GM23338 (cell line): ENCODE measurements around the gene SULF2. TPM values are rescaled to one million over a fixed set of nuclear protein-coding genes. Genes with fewer than 3 reads are reported as not detected.

Experiments used
- ATAC-seq: fragments of 200-7000 bp; cut with Tn5 transposase; 3 replicates; pipeline ENCODE4 v1.9.1; 2020
- DNase-seq: peaks from one replicate; pipeline ENCODE4 v3.0.0-alpha.2; 2015; ENCODE audit warnings: low spot score
- H2AFZ ChIP-seq: fragments of 200-600 bp; sonication (generic); 2 replicates; pipeline ENCODE4 v1.8.0; 2016; ENCODE audit warnings: antibody characterized with exemption, mild to moderate bottlenecking, moderate library complexity
- H3F3A ChIP-seq: fragments of 200-600 bp; sonication (generic); replicated peaks from 2 replicates; pipeline ENCODE4 v1.8.0; 2017; ENCODE audit warnings: antibody characterized with exemption, mixed run types, low read depth
- H3K27ac ChIP-seq: fragments of 200-600 bp; sonication (generic); 2 replicates; pipeline ENCODE4 v1.6.1; 2016; ENCODE audit warnings: low read depth
- H3K27me3 ChIP-seq: fragments of 200-600 bp; sonication (generic); 2 replicates; pipeline ENCODE4 v1.8.0; 2016; ENCODE audit warnings: mild to moderate bottlenecking, mixed run types, moderate library complexity; ENCODE audit not compliant: insufficient read depth
- H3K36me3 ChIP-seq: fragments of 200-600 bp; sonication (generic); 2 replicates; pipeline ENCODE4 v1.8.0; 2016; ENCODE audit warnings: mild to moderate bottlenecking; ENCODE audit not compliant: insufficient read depth
- H3K4me1 ChIP-seq: fragments of 200-600 bp; sonication (generic); 2 replicates; pipeline ENCODE4 v1.8.0; 2016; ENCODE audit warnings: mild to moderate bottlenecking, moderate library complexity; ENCODE audit not compliant: insufficient read depth
- H3K4me2 ChIP-seq: fragments of 200-600 bp; sonication (generic); 2 replicates; pipeline ENCODE4 v1.7.1; 2017; ENCODE audit warnings: mixed run types
- H3K4me3 ChIP-seq: fragments of 200-600 bp; sonication (generic); 2 replicates; pipeline ENCODE4 v1.6.1; 2016; ENCODE audit warnings: mixed run types
- H3K79me2 ChIP-seq: fragments of 200-600 bp; sonication (generic); replicated peaks from 2 replicates; pipeline ENCODE4 v1.8.0; 2017; ENCODE audit warnings: mild to moderate bottlenecking; ENCODE audit not compliant: insufficient read depth
- H3K9me2 ChIP-seq: fragments of 200-600 bp; sonication (generic); 2 replicates; pipeline ENCODE4 v1.8.0; 2017; ENCODE audit not compliant: insufficient read depth
- H4K20me1 ChIP-seq: fragments of 200-600 bp; sonication (generic); replicated peaks from 2 replicates; pipeline ENCODE4 v1.8.0; 2017; ENCODE audit warnings: mild to moderate bottlenecking; ENCODE audit not compliant: insufficient read depth
- H3K27ac Mint-ChIP-seq: 2 replicates; pipeline ENCODE4 v1.8.0; 2020; ENCODE audit warnings: inconsistent platforms, mild to moderate bottlenecking, moderate library complexity, mixed read lengths
- H3K27me3 Mint-ChIP-seq: 3 replicates; pipeline ENCODE4 v1.8.0; 2022; ENCODE audit warnings: low read depth, mild to moderate bottlenecking, moderate library complexity, mixed read lengths, inconsistent platforms; ENCODE audit not compliant: insufficient read depth, poor library complexity
- H3K36me3 Mint-ChIP-seq: 3 replicates; pipeline ENCODE4 v1.8.0; 2021; ENCODE audit warnings: low read depth, mild to moderate bottlenecking, inconsistent platforms, moderate library complexity, mixed read lengths
- H3K4me1 Mint-ChIP-seq: 3 replicates; pipeline ENCODE4 v1.8.0; 2020; ENCODE audit warnings: mild to moderate bottlenecking, inconsistent platforms, mixed read lengths
- H3K4me3 Mint-ChIP-seq: 3 replicates; pipeline ENCODE4 v1.8.0; 2021; ENCODE audit warnings: moderate library complexity, mild to moderate bottlenecking, inconsistent platforms, mixed read lengths
- H3K9me3 Mint-ChIP-seq: 3 replicates; pipeline ENCODE4 v1.8.0; 2020; ENCODE audit warnings: moderate library complexity, mild to moderate bottlenecking, inconsistent platforms, mixed read lengths
- CREB1 ChIP-seq: fragments of 250-450 bp; sonication (Bioruptor Pico); IDR thresholded peaks from 2 replicates; pipeline ENCODE4 v1.5.0; 2020; ENCODE audit warnings: low read depth, mild to moderate bottlenecking, moderate library complexity
- ETS1 ChIP-seq: IDR thresholded peaks from 2 replicates; pipeline ENCODE4 v1.6.1; 2016; ENCODE audit warnings: antibody characterized with exemption
- EZH2 ChIP-seq: fragments of 200-600 bp; sonication (generic); IDR thresholded peaks from one replicate; pipeline ENCODE4 v1.8.0; 2017; ENCODE audit warnings: antibody characterized with exemption, mild to moderate bottlenecking, low read depth; ENCODE audit not compliant: unreplicated experiment
- EZH2phosphoT487 ChIP-seq: fragments of 200-600 bp; sonication (generic); IDR thresholded peaks from one replicate; pipeline ENCODE4 v1.8.1; 2018; ENCODE audit warnings: antibody characterized with exemption; ENCODE audit not compliant: unreplicated experiment
- JUNB ChIP-seq: IDR thresholded peaks from one replicate; pipeline ENCODE4 v1.6.1; 2016; ENCODE audit warnings: antibody characterized with exemption; ENCODE audit not compliant: unreplicated experiment
- NANOG ChIP-seq: IDR thresholded peaks from 2 replicates; pipeline ENCODE4 v1.6.1; 2016; ENCODE audit warnings: antibody characterized with exemption, borderline replicate concordance
- polyA plus RNA-seq: library from polyadenylated mRNA; unstranded; fragments of >200 nt; fragmentation: Nextera tagmentation; extraction: Ambion mirVana; gene quantifications from 2 replicates; pipeline ENCODE4 v1.2.1, GENCODE V29; 2016
- total RNA-seq: library from RNA; depleted of rRNA; stranded (reverse); fragments of >200 nt; shearing (Covaris generic); gene quantifications from 2 replicates; pipeline ENCODE4 v1.2.3, GENCODE V29; 2014

The SULF2 gene
- total and polyA plus RNA-seq, 2 experiments from 2014 or later, result 9.5 to 20.7 TPM

- DNase-seq, result no peak
- Histone ChIP-seq H3K79me2 (no peaks in the 10 kb centered on the region), H3K4me3 (no peak overlapping the region), H3K36me3 (no peaks in the 10 kb centered on the region), H3K9me2 (0 out of 2 replicates have a peak, but pooled peaks cover 5% of the 10 kb centered on the region), H3K27ac (no peak overlapping the region), H4K20me1 (no peaks in the 10 kb centered on the region), H3K4me2 (no peak overlapping the region), H3K27me3 (no peaks in the 10 kb centered on the region), H3F3A (no peaks in the 10 kb centered on the region), H3K4me1 (no peaks in the 10 kb centered on the region), H2AFZ (no peak overlapping the region)
- Mint-ChIP-seq H3K9me3 (no peaks in the 10 kb centered on the region; the same call in 2 of the 3 replicates), H3K36me3 (no peaks in the 10 kb centered on the region), H3K27ac (no peak overlapping the region), H3K4me1 (peaks cover 11% of the 10 kb centered on the region), H3K4me3 (no peak overlapping the region), H3K27me3 (peaks cover 3% of the 10 kb centered on the region)
- no peak for TF ChIP-seq CREB1 (CRISPR knock-in tag)
- no peak for TF ChIP-seq JUNB
- no peak for TF ChIP-seq EZH2
- no peak for TF ChIP-seq ETS1
- no peak for ATAC-seq
These were observed 103.1 kb downstream of the SULF2 start for GRCh38 chr20:47682028-47682783.

- no peaks in the 10 kb centered on the region for H3K36me3 ChIP-seq
- no peak for ATAC-seq
- H3K79me2 ChIP-seq, result no peaks in the 10 kb centered on the region
- H3K27ac ChIP-seq, result no peak overlapping the region
- H3K9me2 ChIP-seq, result 0 out of 2 replicates have a peak, but pooled peaks cover 5% of the 10 kb centered on the region
- Mint-ChIP-seq H3K36me3 (no peaks in the 10 kb centered on the region), H3K27ac (no peak overlapping the region), H3K27me3 (peaks cover 3% of the 10 kb centered on the region), H3K4me3 (no peak overlapping the region), H3K4me1 (peaks cover 12% of the 10 kb centered on the region), H3K9me3 (no peaks in the 10 kb centered on the region; the same call in 2 of the 3 replicates)
- no peak overlapping the region for H3K4me3 ChIP-seq
- DNase-seq, result no peak
- no peaks in the 10 kb centered on the region for H3K27me3 ChIP-seq
- H3K4me1 ChIP-seq, result peaks cover 2% of the 10 kb centered on the region; the same call in 1 of the 2 replicates
- no peaks in the 10 kb centered on the region for H3F3A ChIP-seq
- no peak overlapping the region for H2AFZ ChIP-seq
- no peaks in the 10 kb centered on the region for H4K20me1 ChIP-seq
- no peak for TF ChIP-seq NANOG
- TF ChIP-seq EZH2phosphoT487, result no peak
- no peak overlapping the region for H3K4me2 ChIP-seq
These were observed 104.3 kb downstream of the SULF2 start for GRCh38 chr20:47680804-47681529.

- ATAC-seq (no peak), DNase-seq (no peak)
- Histone ChIP-seq H3K9me2 (no peaks in the 10 kb centered on the region), H3F3A (no peaks in the 10 kb centered on the region), H4K20me1 (no peaks in the 10 kb centered on the region), H3K4me1 (peaks cover 5% of the 10 kb centered on the region; the same call in 1 of the 2 replicates), H3K4me3 (no peak overlapping the region), H2AFZ (no peak overlapping the region), H3K4me2 (no peak overlapping the region), H3K36me3 (no peaks in the 10 kb centered on the region), H3K27ac (no peak overlapping the region), H3K27me3 (no peaks in the 10 kb centered on the region), H3K79me2 (no peaks in the 10 kb centered on the region)
- H3K4me3 Mint-ChIP-seq, result no peak overlapping the region
- H3K36me3 Mint-ChIP-seq, result no peaks in the 10 kb centered on the region
- no peak overlapping the region for H3K27ac Mint-ChIP-seq
- no peak for TF ChIP-seq NANOG
- H3K4me1 Mint-ChIP-seq, result peaks cover 15% of the 10 kb centered on the region
- H3K27me3 Mint-ChIP-seq, result peaks cover 3% of the 10 kb centered on the region
- no peaks in the 10 kb centered on the region; the same call in 2 of the 3 replicates for H3K9me3 Mint-ChIP-seq
These were observed 105.8 kb downstream of the SULF2 start for GRCh38 chr20:47679462-47679861.
